ENCODE data around the gene TRIM47. TPM values are rescaled to one million over a fixed set of nuclear protein-coding genes. Genes with fewer than 3 reads are reported as not detected.

TRIM47 gene
- total RNA-seq, 1 donor from 2014 or later: 27.5 TPM

GRCh38 chr17:75919611-75920010 lies 41.2 kb upstream of the TRIM47 start:
- no peaks in the 10 kb centered on the region for H3K9me3 ChIP-seq (replicated peaks)
- intact Hi-C loops (cut with micrococcal nuclease): no loop called here
- no peaks in the 10 kb centered on the region for H3K27me3 ChIP-seq (ENCODE audit: low read depth)
- no peak for DNase-seq
- no peak for TF ChIP-seq CTCF (IDR thresholded peaks at IDR 0.05; ENCODE audit: borderline replicate concordance)
- H3K4me3 ChIP-seq: no peak overlapping the region
- H3K4me1 ChIP-seq: no peaks in the 10 kb centered on the region
- H3K27ac ChIP-seq (replicated peaks): no peak overlapping the region
- H3K36me3 ChIP-seq: peaks cover 18% of the 10 kb centered on the region

GRCh38 chr17:75917917-75918445 lies 39.6 kb upstream of the TRIM47 start:
- intact Hi-C loops (cut with micrococcal nuclease): no loop called here
- no peak for TF ChIP-seq CTCF (IDR thresholded peaks at IDR 0.05; ENCODE audit: borderline replicate concordance)
- no peaks in the 10 kb centered on the region for H3K4me1 ChIP-seq
- no peaks in the 10 kb centered on the region for H3K27me3 ChIP-seq (ENCODE audit: low read depth)
- DNase-seq: no peak
- no peaks in the 10 kb centered on the region for H3K9me3 ChIP-seq (replicated peaks)
- no peak overlapping the region for H3K27ac ChIP-seq (replicated peaks)
- H3K4me3 ChIP-seq: no peak overlapping the region
- peaks cover 30% of the 10 kb centered on the region for H3K36me3 ChIP-seq

GRCh38 chr17:75917141-75917916 lies 38.9 kb upstream of the TRIM47 start:
- Histone ChIP-seq H3K9me3 (replicated peaks) (no peaks in the 10 kb centered on the region), H3K4me3 (no peak overlapping the region), H3K36me3 (peaks cover 28% of the 10 kb centered on the region), H3K4me1 (no peaks in the 10 kb centered on the region), H3K27me3 (ENCODE audit: low read depth) (no peaks in the 10 kb centered on the region), H3K27ac (replicated peaks) (no peak overlapping the region)
- no peak for TF ChIP-seq CTCF (IDR thresholded peaks at IDR 0.05; ENCODE audit: borderline replicate concordance)
- intact Hi-C loops (cut with micrococcal nuclease): no loop called here
- DNase-seq: no peak

- Histone ChIP-seq H3K27ac (replicated peaks) (no peak overlapping the region), H3K4me3 (no peak overlapping the region), H3K4me1 (peaks cover 3% of the 10 kb centered on the region), H3K27me3 (ENCODE audit: low read depth) (no peaks in the 10 kb centered on the region), H3K9me3 (replicated peaks) (no peaks in the 10 kb centered on the region), H3K36me3 (peaks cover 26% of the 10 kb centered on the region)
- intact Hi-C loops (cut with micrococcal nuclease): no loop called here
- no peak for TF ChIP-seq CTCF (IDR thresholded peaks at IDR 0.05; ENCODE audit: borderline replicate concordance)
- no peak for DNase-seq
Observed at GRCh38 chr17:75915268-75915667, 36.9 kb upstream of the TRIM47 start.

GRCh38 chr17:75914643-75915267 lies 36.4 kb upstream of the TRIM47 start:
- Histone ChIP-seq H3K4me3 (no peak overlapping the region), H3K27ac (replicated peaks) (no peak overlapping the region), H3K4me1 (peaks cover 8% of the 10 kb centered on the region), H3K36me3 (peaks cover 21% of the 10 kb centered on the region), H3K9me3 (replicated peaks) (no peaks in the 10 kb centered on the region), H3K27me3 (ENCODE audit: low read depth) (no peaks in the 10 kb centered on the region)
- intact Hi-C loops (cut with micrococcal nuclease): no loop called here
- TF ChIP-seq CTCF (IDR thresholded peaks at IDR 0.05; ENCODE audit: borderline replicate concordance): no peak
- no peak for DNase-seq

All from left ventricle myocardium inferior (tissue), 1 donor.